ENCODE data around the gene ORAI2.

DNA sequence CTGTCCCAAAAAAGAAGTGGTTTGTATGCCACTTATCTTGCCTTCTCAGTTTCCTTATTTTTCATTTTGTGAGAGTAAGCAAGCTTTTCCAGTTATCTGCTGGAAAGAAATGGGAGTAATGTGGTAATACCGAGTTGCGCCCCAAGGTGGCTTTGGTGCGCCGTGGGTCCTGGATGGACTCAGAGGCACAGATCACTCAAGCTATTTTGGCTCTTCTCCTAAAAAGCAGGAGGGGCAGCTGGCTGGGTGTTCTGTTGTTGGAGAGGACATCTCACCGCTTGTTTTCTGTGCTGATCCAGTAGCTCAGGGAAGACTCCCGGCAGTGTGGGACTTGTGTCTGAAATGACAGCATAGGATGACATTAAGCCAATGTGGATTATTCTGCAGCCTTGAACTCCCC, 20.8 kb upstream of the ORAI2 start:
- peak in 2 of 5 experiments; percentile 23 to 28 for TF ChIP-seq CTCF (IDR thresholded peaks at IDR 0.05)
- TF ChIP-seq POLR2A (IDR thresholded peaks at IDR 0.05): no peak

Data from tibial nerve (tissue), 3 donors.